T47D (cell line): ENCODE measurements around the gene SLC25A43.

ENCODE experiments used
- DNase-seq, 2 experiments: peaks; one replicate each; pipeline versions ENCODE4 v3.0.0 to v3.0.0-alpha.2; 2011 to 2012; ENCODE audit warnings: low read depth in 1 of 2, low spot score in 1 of 2
- JUND ChIP-seq: IDR thresholded peaks from 2 replicates; pipeline ENCODE4 v1.6.1; 2012; ENCODE audit warnings: low read depth
- in situ Hi-C: cut with HindIII; loops from 2 replicates; pipeline ENCODE4 v1.10.0; 2016; ENCODE audit warnings: low sequenced_read_pairs, low pct_unique_long_range_greater_than_20kb

Gene SLC25A43

DNA sequence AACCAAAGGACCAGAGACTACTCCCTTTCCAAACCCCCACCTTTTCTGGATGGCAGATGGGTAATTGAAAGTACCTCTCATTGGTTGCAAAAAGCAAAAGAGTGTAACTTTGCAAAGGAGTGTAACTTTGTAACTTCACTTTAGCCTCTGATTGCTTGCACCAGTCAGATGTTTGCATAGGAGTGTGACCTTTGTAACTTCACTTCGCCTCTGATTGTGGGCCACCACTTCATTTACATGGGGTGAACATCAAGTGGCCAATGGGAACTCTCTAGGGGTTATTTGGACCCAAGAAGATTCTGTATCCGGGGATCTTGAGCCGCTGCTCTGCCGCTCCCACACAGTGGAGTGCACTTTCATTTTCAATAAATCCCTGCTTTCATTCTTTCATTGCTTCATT is 9.9 kb upstream of the SLC25A43 start:
- in situ Hi-C loops, result no loop called here
- no peak for DNase-seq
- no peak for TF ChIP-seq JUND

DNA sequence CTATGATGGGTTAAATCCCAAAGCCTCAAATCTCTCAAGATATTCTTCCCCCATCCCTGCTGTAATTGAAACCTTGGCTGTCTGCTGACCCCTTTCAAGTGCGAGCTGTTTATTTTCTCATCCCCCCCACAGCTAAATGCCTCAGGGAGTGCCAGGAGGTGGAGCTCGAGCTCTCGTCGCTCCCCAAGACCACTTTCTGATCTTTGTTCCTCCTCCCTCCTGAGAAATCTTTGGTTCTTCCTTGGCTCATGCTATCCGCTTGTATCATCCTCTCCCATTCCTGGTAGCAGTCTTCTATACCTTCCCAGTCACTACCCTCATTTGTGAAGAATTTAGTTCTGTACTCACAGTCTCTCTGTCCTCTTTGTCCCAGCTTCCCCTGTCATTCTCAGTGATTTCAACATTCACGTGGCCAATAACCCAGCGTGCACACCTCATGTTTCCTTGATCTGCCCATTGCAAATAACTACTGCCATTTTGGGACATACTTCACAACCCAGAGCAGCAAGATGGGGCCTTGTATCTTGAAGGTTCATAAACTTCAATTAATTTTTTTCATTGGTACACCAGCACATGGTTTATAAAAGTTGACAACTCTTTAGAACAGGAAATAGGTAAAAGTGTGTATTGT is 9.2 kb upstream of the SLC25A43 start:
- no peak for DNase-seq
- no peak for TF ChIP-seq JUND
- in situ Hi-C loops, result no loop called here

DNA sequence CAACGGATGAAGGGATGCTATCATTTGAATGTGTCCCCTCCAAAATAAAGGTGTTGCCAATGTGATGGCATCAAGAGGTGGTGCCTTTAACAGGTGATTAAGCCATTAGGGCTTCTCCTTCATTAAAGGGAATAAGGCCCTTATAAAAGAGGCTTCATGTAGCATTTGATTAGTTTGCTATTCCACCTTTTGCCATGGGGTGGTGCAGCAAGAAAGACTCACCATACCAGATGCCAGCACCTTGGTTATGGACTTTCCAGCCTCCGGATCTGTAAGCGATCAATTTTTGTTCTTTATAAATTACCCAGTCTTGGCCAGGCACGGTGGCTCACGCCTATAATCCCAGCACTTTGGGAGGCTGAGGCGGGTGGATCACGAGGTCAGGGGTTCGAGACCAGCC is 7.9 kb upstream of the SLC25A43 start:
- no peak for TF ChIP-seq JUND
- in situ Hi-C loops, result no loop called here
- peak in 1 of 2 experiments; percentile 52 for DNase-seq

DNA sequence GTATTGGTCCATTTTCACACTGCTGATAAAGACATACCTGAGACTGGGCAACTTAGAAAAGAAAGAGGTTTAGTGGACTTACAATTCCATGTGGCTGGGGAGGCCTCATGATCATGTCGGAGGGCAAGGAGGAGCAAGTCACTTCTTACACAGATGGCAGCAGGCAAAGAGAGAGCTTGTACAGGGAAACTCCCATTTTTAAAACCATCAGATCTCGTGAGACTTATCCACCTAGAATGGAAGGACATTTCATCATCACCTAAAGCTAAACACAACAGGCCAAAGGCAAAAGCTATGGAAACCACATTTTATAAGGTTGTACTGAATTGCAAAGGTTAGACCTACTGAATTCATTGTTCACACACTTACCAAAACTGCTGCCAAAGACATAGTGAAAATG is 6.0 kb upstream of the SLC25A43 start:
- no peak for DNase-seq
- in situ Hi-C loops, result no loop called here
- no peak for TF ChIP-seq JUND

DNA sequence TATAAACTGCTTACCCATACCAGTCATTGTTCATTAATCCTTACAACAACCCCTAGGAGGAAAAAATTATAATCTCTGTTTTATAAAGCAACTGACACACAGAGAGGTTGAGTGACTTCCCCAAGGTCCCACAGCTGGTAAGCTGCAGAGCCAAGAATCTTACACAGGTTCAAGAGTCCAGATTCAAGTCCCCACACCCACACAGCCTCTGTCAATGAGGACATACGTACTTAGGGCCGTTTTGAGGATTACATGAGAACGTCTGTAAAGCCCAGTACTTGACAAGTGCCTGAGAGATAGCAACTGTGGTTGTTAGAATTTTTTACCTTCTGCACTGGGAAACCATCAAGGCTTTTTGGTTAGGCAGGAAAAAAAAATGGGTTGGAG is 556 bp upstream of the SLC25A43 start:
- no peak for TF ChIP-seq JUND
- DNase-seq, result no peak
- in situ Hi-C loops, result no loop called here

DNA sequence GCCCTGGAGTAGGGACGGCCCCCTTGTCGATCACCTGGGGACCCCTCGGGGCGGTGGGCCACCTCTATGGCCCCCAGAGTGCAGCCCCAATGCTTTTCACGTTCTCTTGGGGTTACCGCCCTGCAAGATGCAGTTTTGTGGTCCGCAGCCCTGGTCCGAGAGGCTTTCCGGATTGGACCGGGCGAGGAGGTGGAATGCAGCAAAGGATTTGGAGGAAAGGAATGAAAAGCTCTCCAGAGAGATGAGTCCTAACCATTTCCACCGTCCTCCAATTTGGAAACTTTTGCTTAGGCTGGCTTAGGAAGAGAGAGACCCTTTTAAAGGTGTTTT is 601 bp downstream of the SLC25A43 start:
- DNase-seq, result no peak
- in situ Hi-C loops, result no loop called here
- TF ChIP-seq JUND, result no peak

DNA sequence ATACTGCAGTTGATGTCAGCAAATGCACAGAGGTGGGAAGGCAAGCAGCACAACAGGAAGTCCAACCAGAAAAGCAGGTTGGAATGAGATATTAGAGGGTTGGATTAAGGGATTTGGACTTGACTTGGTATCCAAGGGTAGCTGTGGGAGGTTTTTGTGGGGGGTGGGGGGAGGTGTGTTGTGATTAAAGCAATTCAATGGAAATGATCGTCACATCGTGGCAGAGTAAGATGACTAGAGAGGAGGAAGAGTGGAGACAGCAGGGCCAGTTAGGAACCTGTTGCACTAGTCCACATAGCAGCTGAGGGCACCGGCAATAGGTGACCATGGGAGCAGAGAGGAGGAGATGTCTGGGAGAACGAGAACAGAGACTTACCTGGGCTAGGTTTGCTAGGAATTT is 2.4 kb downstream of the SLC25A43 start:
- peak in 1 of 2 experiments; percentile 45 for DNase-seq
- in situ Hi-C loops, result no loop called here
- TF ChIP-seq JUND, result no peak

DNA sequence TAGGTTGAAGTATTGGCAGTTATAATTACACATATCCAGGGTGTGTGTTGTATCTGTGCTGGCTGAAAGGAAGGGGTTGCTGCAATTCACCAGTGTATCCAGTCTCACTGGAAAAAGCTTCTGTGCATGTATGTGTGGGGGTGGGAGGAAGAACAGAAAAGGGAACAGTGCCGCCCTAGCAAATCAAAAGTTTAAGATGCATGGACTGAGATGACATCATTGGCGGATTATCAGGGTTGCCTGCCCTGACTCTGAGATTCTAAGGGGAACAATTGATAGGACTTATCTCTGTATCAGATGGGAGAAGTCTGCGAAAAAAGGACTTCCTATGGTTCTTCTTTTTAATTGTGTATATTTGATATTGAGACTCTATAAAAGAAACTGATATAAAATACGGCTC is 3.5 kb downstream of the SLC25A43 start:
- in situ Hi-C loops, result no loop called here
- no peak for DNase-seq
- TF ChIP-seq JUND, result no peak

DNA sequence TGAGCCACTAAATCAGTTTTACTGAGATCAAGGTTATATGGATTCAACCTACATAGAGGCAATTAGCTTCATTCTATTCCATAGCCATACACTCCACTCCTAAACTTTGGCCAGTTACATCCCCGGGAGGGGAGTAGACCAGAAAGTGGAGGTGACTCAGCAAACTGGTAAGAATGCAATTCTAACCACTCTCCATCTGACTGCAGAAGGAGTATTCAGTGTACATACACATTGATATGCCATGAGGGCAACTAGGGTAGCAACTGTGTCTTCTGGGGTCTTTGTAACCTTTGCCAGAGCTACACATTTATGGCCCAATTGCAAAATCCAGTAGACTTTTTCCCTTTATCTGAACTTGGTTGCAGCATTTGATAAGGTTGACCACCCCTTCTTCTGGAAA is 7.6 kb downstream of the SLC25A43 start:
- no peak for DNase-seq
- TF ChIP-seq JUND, result no peak

DNA sequence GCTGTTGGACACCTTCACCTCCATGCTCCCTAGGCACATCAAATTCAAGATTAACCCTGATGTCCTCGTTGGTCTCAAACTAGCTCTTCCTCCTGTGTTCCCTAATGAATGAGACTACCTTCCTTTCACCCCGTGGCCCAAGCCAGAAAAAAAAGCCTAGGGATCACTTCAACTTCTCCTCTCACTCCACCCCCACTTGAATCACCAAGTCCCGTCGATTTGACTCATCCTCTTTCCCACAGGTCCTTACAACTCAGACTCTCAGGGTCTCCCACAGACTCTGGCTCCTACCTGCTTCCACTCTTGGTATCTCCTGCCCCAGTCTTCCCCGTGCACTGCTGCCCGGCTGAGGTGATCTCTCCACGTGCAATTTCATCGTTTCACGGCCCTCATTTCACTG is 8.5 kb downstream of the SLC25A43 start:
- in situ Hi-C loops, result no loop called here
- no peak for TF ChIP-seq JUND
- DNase-seq, result no peak

More for the DNA sequence above, 7.6 kb downstream of the SLC25A43 start:
- in situ Hi-C loops, result no loop called here

DNA sequence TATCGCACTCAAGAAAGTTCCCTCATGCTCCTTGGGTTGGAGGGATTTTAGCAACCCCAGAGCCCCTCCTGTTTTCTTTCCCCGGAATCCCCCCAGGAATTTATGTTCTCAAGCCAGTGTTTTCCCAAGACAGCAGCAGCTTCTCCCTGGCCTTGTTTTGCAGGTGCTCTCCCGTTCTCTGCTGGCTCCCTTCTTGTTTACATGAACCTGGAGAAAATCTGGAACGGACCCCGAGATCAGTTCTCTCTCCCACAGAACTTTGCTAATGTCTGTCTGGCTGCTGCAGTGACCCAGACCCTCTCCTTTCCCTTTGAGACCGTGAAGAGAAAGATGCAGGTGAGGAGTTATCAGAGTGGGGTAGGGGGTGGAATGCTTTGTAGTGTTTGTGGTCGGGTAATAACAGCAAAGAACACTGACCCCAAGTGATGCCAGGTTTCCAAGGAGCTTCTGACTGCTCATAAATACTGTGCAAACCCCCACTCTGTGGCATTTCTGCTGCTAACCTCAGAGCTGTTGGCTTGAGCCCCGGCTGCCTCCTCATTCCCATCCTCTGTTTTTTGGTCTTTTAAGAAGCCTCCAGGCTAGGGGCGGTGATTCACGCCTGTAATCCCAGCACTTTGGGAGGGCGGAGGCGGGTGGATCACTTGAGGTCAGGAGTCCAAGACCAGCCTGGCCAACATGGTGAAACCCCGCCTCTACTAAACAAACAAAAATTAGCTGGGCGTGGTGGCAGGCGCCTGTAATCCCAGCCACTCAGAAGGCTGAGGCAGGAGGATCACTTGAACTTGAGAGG is 11.1 kb downstream of the SLC25A43 start:
- in situ Hi-C loops, result no loop called here
- no peak for TF ChIP-seq JUND
- DNase-seq, result peak in 1 of 2 experiments; percentile 65

DNA sequence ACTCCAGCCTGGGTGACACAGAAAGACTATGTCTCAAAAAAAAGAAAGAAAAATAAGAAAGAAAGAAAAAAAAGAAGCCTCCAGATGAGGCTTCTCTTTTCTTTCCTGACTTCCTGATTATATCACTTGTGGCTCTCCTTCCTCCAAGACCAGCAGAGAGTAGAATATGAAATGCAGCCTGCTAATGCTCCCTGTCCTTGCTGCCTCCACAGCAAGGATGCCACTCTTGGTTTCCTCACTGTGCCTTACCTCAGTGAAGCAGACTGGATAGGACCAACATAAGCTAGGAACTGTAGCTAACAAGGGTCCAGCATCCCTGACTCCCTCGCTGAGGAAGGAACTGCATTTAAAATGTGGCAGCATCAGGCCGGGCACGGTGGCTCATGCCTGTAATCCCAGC is 11.7 kb downstream of the SLC25A43 start:
- DNase-seq, result no peak
- no peak for TF ChIP-seq JUND
- in situ Hi-C loops, result no loop called here

DNA sequence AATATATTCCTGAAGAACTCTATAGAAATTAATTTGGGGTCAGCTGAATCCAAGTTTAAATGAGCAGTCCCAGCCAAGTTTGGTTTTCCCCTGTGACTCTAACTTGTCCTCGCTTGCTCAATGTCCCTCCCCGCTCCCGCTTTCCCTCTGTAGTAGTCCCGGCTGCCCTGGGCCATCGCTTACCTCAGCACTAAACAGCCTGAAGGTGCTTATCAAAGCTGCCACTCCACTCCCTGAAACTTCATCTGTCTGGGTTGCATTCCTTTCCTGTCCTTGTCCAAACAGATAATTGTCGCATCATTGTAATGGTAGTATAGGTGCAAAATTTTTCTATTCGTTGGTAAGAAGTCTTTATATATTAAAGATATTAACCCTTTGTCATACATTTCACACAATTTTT is 12.8 kb downstream of the SLC25A43 start:
- in situ Hi-C loops, result no loop called here
- no peak for DNase-seq
- TF ChIP-seq JUND, result no peak

DNA sequence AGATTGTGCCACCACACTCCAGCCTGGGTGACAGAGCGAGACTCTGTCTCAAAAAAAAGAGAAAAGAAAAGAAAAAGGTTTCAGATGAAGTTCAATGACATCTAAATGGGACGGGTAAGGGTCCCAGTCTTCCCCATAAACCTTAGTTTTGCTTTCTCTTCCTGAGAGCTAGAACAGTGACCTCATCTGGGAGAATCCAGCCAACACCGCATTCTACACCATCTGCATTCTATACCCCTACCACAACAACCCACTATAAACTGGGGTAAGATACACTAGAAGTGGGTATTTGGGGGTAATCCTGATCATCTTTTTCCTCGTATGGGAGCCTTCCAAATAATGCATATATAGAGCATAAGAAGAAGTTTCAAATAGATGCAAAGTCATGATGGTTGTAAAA is 18.2 kb downstream of the SLC25A43 start:
- in situ Hi-C loops, result no loop called here
- no peak for TF ChIP-seq JUND
- DNase-seq, result no peak
